Parathyroid adenoma (tissue), 2 donors: Measurements from ENCODE around the gene TWIST2.

ENCODE experiments used
- H2AFZ ChIP-seq: fragments of 300-600 bp; sonication (generic); one replicate; pipeline ENCODE4 v1.7.0; 2017; ENCODE audit warnings: antibody characterized with exemption, mild to moderate bottlenecking
- H3K27ac ChIP-seq: fragments of 300-600 bp; sonication (generic); one replicate; pipeline ENCODE4 v1.7.0; 2017
- H3K27me3 ChIP-seq: fragments of 300-600 bp; sonication (generic); one replicate; pipeline ENCODE4 v1.7.0; 2017; ENCODE audit warnings: low read length; ENCODE audit not compliant: control insufficient read depth, insufficient read depth
- H3K36me3 ChIP-seq: fragments of 300-600 bp; sonication (generic); one replicate; pipeline ENCODE4 v1.7.0; 2017; ENCODE audit warnings: low read length; ENCODE audit not compliant: control insufficient read depth, insufficient read depth
- H3K4me1 ChIP-seq: fragments of 300-600 bp; sonication (generic); one replicate; pipeline ENCODE4 v1.7.0; 2017; ENCODE audit warnings: control low read depth
- H3K4me2 ChIP-seq: fragments of 300-600 bp; sonication (generic); one replicate; pipeline ENCODE4 v1.7.0; 2017; ENCODE audit warnings: low read length
- H3K4me3 ChIP-seq: fragments of 300-600 bp; sonication (generic); one replicate; pipeline ENCODE4 v1.7.0; 2017; ENCODE audit warnings: low read depth, low read length
- H3K79me2 ChIP-seq: fragments of 300-600 bp; sonication (generic); one replicate; pipeline ENCODE4 v1.7.0; 2017; ENCODE audit warnings: control low read depth
- H3K9ac ChIP-seq: fragments of 300-600 bp; sonication (generic); one replicate; pipeline ENCODE4 v1.7.0; 2017; ENCODE audit warnings: mild to moderate bottlenecking
- H3K9me3 ChIP-seq: fragments of 300-600 bp; sonication (generic); one replicate; pipeline ENCODE4 v1.7.0; 2017; ENCODE audit warnings: low read length; ENCODE audit not compliant: control insufficient read depth
- CTCF ChIP-seq: fragments of 300-600 bp; sonication (generic); IDR thresholded peaks from one replicate; pipeline ENCODE4 v1.7.0; 2017; ENCODE audit warnings: antibody characterized with exemption, mild to moderate bottlenecking
- donor health status: primary hyperparathyroidism.

TWIST2 gene

GRCh38 chr2:238863749-238864206 is 15.9 kb downstream of the TWIST2 start:
- no peak overlapping the region for H3K27ac ChIP-seq

GRCh38 chr2:238864207-238865014 is 16.5 kb downstream of the TWIST2 start:
- Histone ChIP-seq H2AFZ (no peak overlapping the region), H3K27me3 (no peaks in the 10 kb centered on the region), H3K4me2 (no peak overlapping the region), H3K36me3 (no peaks in the 10 kb centered on the region), H3K79me2 (no peaks in the 10 kb centered on the region), H3K4me3 (no peak overlapping the region), H3K9me3 (no peaks in the 10 kb centered on the region), H3K4me1 (no peaks in the 10 kb centered on the region), H3K9ac (no peak overlapping the region), H3K27ac (no peak overlapping the region)
- TF ChIP-seq CTCF = no peak

More at GRCh38 chr2:238863749-238864206, 15.9 kb downstream of the TWIST2 start:
- no peaks in the 10 kb centered on the region for H3K36me3 ChIP-seq
- no peaks in the 10 kb centered on the region for H3K9me3 ChIP-seq
- no peaks in the 10 kb centered on the region for H3K27me3 ChIP-seq
- H3K4me1 ChIP-seq = no peaks in the 10 kb centered on the region
- no peak overlapping the region for H3K4me2 ChIP-seq
- H2AFZ ChIP-seq = no peak overlapping the region
- no peak overlapping the region for H3K9ac ChIP-seq
- no peak overlapping the region for H3K4me3 ChIP-seq
- no peak for TF ChIP-seq CTCF
- no peaks in the 10 kb centered on the region for H3K79me2 ChIP-seq

- Histone ChIP-seq H2AFZ (no peak overlapping the region), H3K4me1 (no peaks in the 10 kb centered on the region), H3K79me2 (no peaks in the 10 kb centered on the region), H3K36me3 (no peaks in the 10 kb centered on the region), H3K27ac (no peak overlapping the region), H3K4me2 (no peak overlapping the region), H3K27me3 (no peaks in the 10 kb centered on the region), H3K4me3 (no peak overlapping the region), H3K9ac (no peak overlapping the region), H3K9me3 (no peaks in the 10 kb centered on the region)
- TF ChIP-seq CTCF = no peak
Observed at GRCh38 chr2:238865015-238865719, 17.3 kb downstream of the TWIST2 start.

GRCh38 chr2:238865744-238866355 is 18.0 kb downstream of the TWIST2 start:
- no peak overlapping the region for H3K9ac ChIP-seq
- no peak overlapping the region for H3K4me3 ChIP-seq
- no peak overlapping the region for H3K4me2 ChIP-seq
- no peaks in the 10 kb centered on the region for H3K4me1 ChIP-seq
- TF ChIP-seq CTCF = no peak
- no peak overlapping the region for H2AFZ ChIP-seq
- no peaks in the 10 kb centered on the region for H3K36me3 ChIP-seq
- H3K27ac ChIP-seq = no peak overlapping the region
- no peaks in the 10 kb centered on the region for H3K79me2 ChIP-seq
- H3K9me3 ChIP-seq = no peaks in the 10 kb centered on the region
- no peaks in the 10 kb centered on the region for H3K27me3 ChIP-seq
